Measurements from ENCODE around the gene ITSN1.

DNA sequence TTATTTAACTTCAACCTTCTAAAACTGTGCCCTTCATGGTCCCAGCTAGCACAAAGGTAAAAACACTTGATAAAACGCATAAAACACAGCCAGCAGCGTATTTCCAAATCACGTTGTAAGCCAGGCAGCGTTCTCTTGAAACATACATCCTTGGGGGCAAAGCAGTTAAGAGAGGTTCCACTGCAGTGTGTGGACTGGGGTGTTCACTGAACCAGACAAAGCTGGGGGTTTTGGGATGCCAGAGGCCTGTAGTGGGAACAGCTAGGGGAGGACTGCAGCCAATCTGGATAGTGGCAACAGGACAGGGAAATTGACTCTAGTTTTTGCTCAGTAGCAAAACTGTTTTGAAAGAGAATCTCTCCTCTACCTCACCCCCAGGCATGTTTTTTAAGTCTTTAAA is 294.8 kb downstream of the ITSN1 start:
- no peak for TF ChIP-seq CTCF (IDR thresholded peaks at IDR 0.05)
- no peak for TF ChIP-seq POLR2AphosphoS5 (IDR thresholded peaks at IDR 0.05; ENCODE audit: low read depth, low read length)
- TF ChIP-seq SIN3A (IDR thresholded peaks at IDR 0.05; ENCODE audit: borderline replicate concordance, insufficient read depth, low read depth, low read length), result no peak
